Measurements from ENCODE around the gene SULT2B1. TPM values are rescaled to one million over a fixed set of nuclear protein-coding genes. Genes with fewer than 3 reads are reported as not detected.

SULT2B1 gene
- total RNA-seq, 2 donors from 2014 or later = 1.4 to 7.7 TPM

DNA sequence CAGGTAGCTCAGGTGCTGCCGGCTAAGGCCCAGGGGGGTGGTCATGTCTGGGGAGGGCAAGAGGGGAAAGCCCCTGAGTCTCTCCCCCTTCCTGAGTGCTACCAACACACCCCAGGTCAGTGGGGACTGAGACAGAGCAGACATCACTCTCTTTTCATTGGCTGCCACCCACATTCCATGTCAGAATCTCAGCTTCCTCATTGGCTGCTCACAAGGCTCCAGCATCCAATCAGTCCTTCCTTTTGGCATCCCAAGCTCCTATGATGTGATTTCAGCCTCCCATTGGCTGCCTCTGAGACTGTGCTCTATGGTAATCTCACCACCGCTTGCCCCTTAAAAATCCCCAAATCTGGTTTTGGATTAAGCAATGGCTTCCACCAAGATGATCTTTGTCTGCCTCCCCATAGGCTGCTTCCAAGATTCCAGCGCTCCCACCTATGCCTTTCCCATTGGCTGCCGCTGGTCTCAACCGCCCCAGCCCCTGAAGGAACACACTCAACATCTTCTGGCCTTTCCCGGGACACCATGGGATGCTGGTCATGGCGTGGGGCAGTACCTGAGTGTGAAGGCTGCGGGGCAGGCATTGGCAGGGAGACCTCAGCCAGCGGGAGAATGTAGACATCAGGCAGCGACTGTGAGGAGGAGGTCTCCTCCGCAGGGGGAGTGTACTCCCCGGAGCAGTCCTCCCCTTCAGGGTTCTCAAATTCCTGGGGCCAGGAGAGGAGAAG, 42.3 kb upstream of the SULT2B1 start:
- Histone ChIP-seq H3K9ac (ENCODE audit: low read depth in 2 of 2, low read length in 2 of 2) (no peak overlapping the region), H3K36me3 (no peaks in the 10 kb centered on the region), H3K4me3 (no peak overlapping the region), H3K4me1 (peaks cover 6% of the 10 kb centered on the region), H3K27me3 (peaks cover 28% of the 10 kb centered on the region), H3K27ac (no peak overlapping the region), H3K9me3 (no peaks in the 10 kb centered on the region)
- TF ChIP-seq, protein P1, sequence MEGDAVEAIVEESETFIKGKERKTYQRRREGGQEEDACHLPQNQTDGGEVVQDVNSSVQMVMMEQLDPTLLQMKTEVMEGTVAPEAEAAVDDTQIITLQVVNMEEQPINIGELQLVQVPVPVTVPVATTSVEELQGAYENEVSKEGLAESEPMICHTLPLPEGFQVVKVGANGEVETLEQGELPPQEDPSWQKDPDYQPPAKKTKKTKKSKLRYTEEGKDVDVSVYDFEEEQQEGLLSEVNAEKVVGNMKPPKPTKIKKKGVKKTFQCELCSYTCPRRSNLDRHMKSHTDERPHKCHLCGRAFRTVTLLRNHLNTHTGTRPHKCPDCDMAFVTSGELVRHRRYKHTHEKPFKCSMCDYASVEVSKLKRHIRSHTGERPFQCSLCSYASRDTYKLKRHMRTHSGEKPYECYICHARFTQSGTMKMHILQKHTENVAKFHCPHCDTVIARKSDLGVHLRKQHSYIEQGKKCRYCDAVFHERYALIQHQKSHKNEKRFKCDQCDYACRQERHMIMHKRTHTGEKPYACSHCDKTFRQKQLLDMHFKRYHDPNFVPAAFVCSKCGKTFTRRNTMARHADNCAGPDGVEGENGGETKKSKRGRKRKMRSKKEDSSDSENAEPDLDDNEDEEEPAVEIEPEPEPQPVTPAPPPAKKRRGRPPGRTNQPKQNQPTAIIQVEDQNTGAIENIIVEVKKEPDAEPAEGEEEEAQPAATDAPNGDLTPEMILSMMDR (IDR thresholded peaks at IDR 0.05) = no peak
- no peak for DNase-seq
- intact Hi-C loops (cut with DNase I) = no loop called here

- H3K27ac ChIP-seq = no peak overlapping the region
- H3K9me3 ChIP-seq = no peaks in the 10 kb centered on the region
- H3K4me3 ChIP-seq = no peak overlapping the region
- intact Hi-C loops (cut with DNase I) = no loop called here
- H3K9ac ChIP-seq (ENCODE audit: low read depth in 2 of 2, low read length in 2 of 2) = no peak overlapping the region
- TF ChIP-seq, protein P1 (IDR thresholded peaks at IDR 0.05) = no peak
- H3K36me3 ChIP-seq = no peaks in the 10 kb centered on the region
- peaks cover 28% of the 10 kb centered on the region for H3K27me3 ChIP-seq
- DNase-seq = peak; percentile 74
- H3K4me1 ChIP-seq = peaks cover 6% of the 10 kb centered on the region
Observed at GRCh38 chr19:48510421-48511268, 41.3 kb upstream of the SULT2B1 start.

DNA sequence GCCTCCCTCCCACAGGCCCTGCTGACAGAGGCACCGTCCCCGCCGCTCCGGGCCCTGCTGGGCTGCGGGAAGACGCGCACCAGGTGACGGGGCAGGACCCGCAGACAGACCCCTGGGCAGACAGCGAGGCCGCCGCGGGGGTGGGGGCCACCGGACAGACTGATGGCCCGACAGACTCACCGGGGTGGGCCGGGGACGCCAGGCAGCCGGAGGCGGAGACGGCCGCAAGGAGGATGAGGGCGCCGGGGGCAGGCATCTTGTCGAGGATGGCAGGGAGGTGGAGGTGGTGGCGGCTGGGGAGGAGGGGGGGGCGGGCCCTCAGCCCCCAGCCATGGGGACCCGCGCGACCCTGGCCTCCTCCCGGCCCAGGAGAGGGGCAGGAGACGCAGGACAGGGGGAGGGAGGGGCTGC, 40.6 kb upstream of the SULT2B1 start:
- peaks cover 6% of the 10 kb centered on the region for H3K4me1 ChIP-seq
- H3K9me3 ChIP-seq = no peaks in the 10 kb centered on the region
- no peak overlapping the region for H3K27ac ChIP-seq
- no peaks in the 10 kb centered on the region for H3K36me3 ChIP-seq
- TF ChIP-seq, protein P1 (IDR thresholded peaks at IDR 0.05) = no peak
- H3K4me3 ChIP-seq = no peak overlapping the region
- intact Hi-C loops (cut with DNase I) = no loop called here
- no peak for DNase-seq
- H3K27me3 ChIP-seq = peaks cover 28% of the 10 kb centered on the region
- no peak overlapping the region for H3K9ac ChIP-seq (ENCODE audit: low read depth in 2 of 2, low read length in 2 of 2)

- no peak within 1 kb of the TSS for H3K27ac ChIP-seq
- H3K4me1 ChIP-seq = peaks cover 6% of the 10 kb centered on the region
- H3K9me3 ChIP-seq = no peaks in the 10 kb centered on the region
- DNase-seq = no peak
- no peak within 1 kb of the TSS for H3K9ac ChIP-seq (ENCODE audit: low read depth in 2 of 2, low read length in 2 of 2)
- peaks cover 28% of the 10 kb centered on the region for H3K27me3 ChIP-seq
- H3K36me3 ChIP-seq = no peaks in the 10 kb centered on the region
- no peak within 1 kb of the TSS for H3K4me3 ChIP-seq
- intact Hi-C loops (cut with DNase I) = no loop called here
- TF ChIP-seq, protein P1 (IDR thresholded peaks at IDR 0.05) = no peak
Observed at GRCh38 chr19:48511800-48512503, 40.0 kb upstream of the SULT2B1 start, which contains the start of gene LMTK3. Gene LMTK3, minus strand, starts transcription at chr19:48511835. Its CDS starts 259 bp downstream, at chr19:48511576.
